Measurements from ENCODE around the gene ACOT6. TPM values are rescaled to one million over a fixed set of nuclear protein-coding genes. Genes with fewer than 3 reads are reported as not detected.
A peak's percentile ranks its signal among the peaks of the same experiment; 100 is the strongest.
"Not testable (repeated sequence)": the region's sequence is repeated elsewhere in the genome, so short reads cannot be mapped to it uniquely, and the experiment has no call there.

Gene ACOT6
- total RNA-seq, 1 experiment from 2014 or later, result not detected

- BruUV-seq (replicated peaks), result TSS peak; percentile 86
- H3K4me1 ChIP-seq (ENCODE audit: control insufficient read depth, insufficient read depth, low read length); H3K27me3 ChIP-seq (ENCODE audit: control insufficient read depth, insufficient read depth, low read length); H3K9me3 ChIP-seq (ENCODE audit: control insufficient read depth, insufficient read depth, low read depth, low read length); CTCF ChIA-PET; DNase-seq (ENCODE audit: low read depth, low spot score); intact Hi-C loops (cut with micrococcal nuclease; ENCODE audit: unreplicated experiment); H3K36me3 ChIP-seq (ENCODE audit: control insufficient read depth, insufficient read depth, low read length); in situ Hi-C loops (cut with HindIII; ENCODE audit: low pct_unique_long_range_greater_than_20kb, low sequenced_read_pairs): not testable (repeated sequence)
- peak within 1 kb of the TSS; percentile 54 to 67 for H3K4me3 ChIP-seq (ENCODE audit: low read depth in 2 of 2, low read length in 2 of 2)
- H3K27ac ChIP-seq (ENCODE audit: low read length), result peak within 1 kb of the TSS; percentile 88
- POLR2A ChIA-PET, result interaction anchor here (0.7 kb wide), 1 partner anchor 234 kb away, joined by 7 read pairs; no protein-coding TSS in a partner anchor
- ATAC-seq, result peak; percentile 88
- TF ChIP-seq POLR2AphosphoS5 (IDR thresholded peaks at IDR 0.05; ENCODE audit: low read depth, low read length), result peak; percentile 31; the same call in 1 of the 2 replicates
These were observed 42.9 kb upstream of the ACOT6 start, which contains the start of gene ACOT2 for GRCh38 chr14:73569185-73569958. TSS of gene ACOT2 (plus strand) at chr14:73569213. CDS start at chr14:73569241, 28 bp downstream.

GRCh38 chr14:73570913-73571312, 41.4 kb upstream of the ACOT6 start:
- POLR2A ChIA-PET; BruUV-seq (replicated peaks): not testable (repeated sequence)
- CTCF ChIA-PET, result interaction anchor here (0.6 to 1.2 kb wide), 6 partner anchors 12 to 465 kb away, joined by 4 to 7 read pairs (median 5); no protein-coding TSS in a partner anchor

DNA sequence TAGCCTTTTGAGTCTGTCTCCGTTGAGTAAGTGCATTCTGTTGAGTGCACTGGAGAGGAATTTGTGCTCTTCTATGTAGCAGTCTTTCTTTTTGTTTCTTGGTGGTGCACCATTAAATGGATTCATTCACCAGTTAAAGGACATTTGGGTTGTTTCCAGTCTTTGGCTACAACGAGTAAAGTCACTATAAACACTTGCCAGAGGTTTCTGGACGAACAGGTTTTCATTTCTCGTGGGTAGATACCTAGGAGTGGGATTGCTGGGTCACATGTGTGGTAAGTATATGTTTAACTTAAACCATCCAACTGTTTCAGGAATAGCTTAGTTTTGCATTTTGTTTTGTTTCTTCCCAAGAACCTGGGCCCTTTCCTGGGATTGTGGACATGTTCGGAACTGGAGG, 39.3 kb upstream of the ACOT6 start:
- H3K27me3 ChIP-seq (ENCODE audit: control insufficient read depth, insufficient read depth, low read length); H3K36me3 ChIP-seq (ENCODE audit: control insufficient read depth, insufficient read depth, low read length); H3K4me1 ChIP-seq (ENCODE audit: control insufficient read depth, insufficient read depth, low read length); H3K4me3 ChIP-seq (ENCODE audit: low read depth in 2 of 2, low read length in 2 of 2); CTCF ChIA-PET; H3K27ac ChIP-seq (ENCODE audit: low read length); H3K9me3 ChIP-seq (ENCODE audit: control insufficient read depth, insufficient read depth, low read depth, low read length); in situ Hi-C loops (cut with HindIII; ENCODE audit: low pct_unique_long_range_greater_than_20kb, low sequenced_read_pairs); DNase-seq (ENCODE audit: low read depth, low spot score); ATAC-seq; POLR2A ChIA-PET; BruUV-seq (replicated peaks); intact Hi-C loops (cut with micrococcal nuclease; ENCODE audit: unreplicated experiment): not testable (repeated sequence)

More at GRCh38 chr14:73570913-73571312, 41.4 kb upstream of the ACOT6 start:
- H3K4me3 ChIP-seq (ENCODE audit: low read depth in 2 of 2, low read length in 2 of 2), result peak overlapping the region; percentile 54 to 67; a peak in 3 of 4 replicates
- H3K27ac ChIP-seq (ENCODE audit: low read length); in situ Hi-C loops (cut with HindIII; ENCODE audit: low pct_unique_long_range_greater_than_20kb, low sequenced_read_pairs); DNase-seq (ENCODE audit: low read depth, low spot score); intact Hi-C loops (cut with micrococcal nuclease; ENCODE audit: unreplicated experiment); H3K9me3 ChIP-seq (ENCODE audit: control insufficient read depth, insufficient read depth, low read depth, low read length); H3K36me3 ChIP-seq (ENCODE audit: control insufficient read depth, insufficient read depth, low read length); H3K27me3 ChIP-seq (ENCODE audit: control insufficient read depth, insufficient read depth, low read length); H3K4me1 ChIP-seq (ENCODE audit: control insufficient read depth, insufficient read depth, low read length): not testable (repeated sequence)
- TF ChIP-seq, protein P1, sequence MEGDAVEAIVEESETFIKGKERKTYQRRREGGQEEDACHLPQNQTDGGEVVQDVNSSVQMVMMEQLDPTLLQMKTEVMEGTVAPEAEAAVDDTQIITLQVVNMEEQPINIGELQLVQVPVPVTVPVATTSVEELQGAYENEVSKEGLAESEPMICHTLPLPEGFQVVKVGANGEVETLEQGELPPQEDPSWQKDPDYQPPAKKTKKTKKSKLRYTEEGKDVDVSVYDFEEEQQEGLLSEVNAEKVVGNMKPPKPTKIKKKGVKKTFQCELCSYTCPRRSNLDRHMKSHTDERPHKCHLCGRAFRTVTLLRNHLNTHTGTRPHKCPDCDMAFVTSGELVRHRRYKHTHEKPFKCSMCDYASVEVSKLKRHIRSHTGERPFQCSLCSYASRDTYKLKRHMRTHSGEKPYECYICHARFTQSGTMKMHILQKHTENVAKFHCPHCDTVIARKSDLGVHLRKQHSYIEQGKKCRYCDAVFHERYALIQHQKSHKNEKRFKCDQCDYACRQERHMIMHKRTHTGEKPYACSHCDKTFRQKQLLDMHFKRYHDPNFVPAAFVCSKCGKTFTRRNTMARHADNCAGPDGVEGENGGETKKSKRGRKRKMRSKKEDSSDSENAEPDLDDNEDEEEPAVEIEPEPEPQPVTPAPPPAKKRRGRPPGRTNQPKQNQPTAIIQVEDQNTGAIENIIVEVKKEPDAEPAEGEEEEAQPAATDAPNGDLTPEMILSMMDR (IDR thresholded peaks at IDR 0.05), result peak; percentile 85
- ATAC-seq, result peak; percentile 84

DNA sequence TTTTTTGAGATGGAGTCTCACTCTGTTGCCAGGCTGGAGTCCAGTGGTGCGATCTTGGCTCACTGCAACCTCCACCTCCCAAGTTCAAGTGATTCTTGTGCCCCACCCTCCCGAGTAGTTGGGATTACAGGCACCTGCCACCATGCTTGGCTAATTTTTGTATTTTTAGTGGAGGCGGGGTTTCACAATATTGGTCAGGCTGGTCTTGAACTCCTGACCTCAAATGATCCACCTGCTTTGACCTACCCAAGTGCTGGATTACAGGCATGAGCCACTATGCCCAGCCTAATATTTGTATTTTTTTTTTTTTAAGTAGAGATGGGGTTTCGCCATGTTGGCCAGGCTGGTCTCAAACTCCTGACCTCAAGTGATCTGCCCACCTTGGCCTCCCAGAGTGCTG, 38.6 kb upstream of the ACOT6 start:
- POLR2A ChIA-PET, result not testable (repeated sequence)

GRCh38 chr14:73574251-73574650, 38.1 kb upstream of the ACOT6 start:
- in situ Hi-C loops (cut with HindIII; ENCODE audit: low pct_unique_long_range_greater_than_20kb, low sequenced_read_pairs); H3K27ac ChIP-seq (ENCODE audit: low read length); H3K36me3 ChIP-seq (ENCODE audit: control insufficient read depth, insufficient read depth, low read length); H3K27me3 ChIP-seq (ENCODE audit: control insufficient read depth, insufficient read depth, low read length); H3K9me3 ChIP-seq (ENCODE audit: control insufficient read depth, insufficient read depth, low read depth, low read length); intact Hi-C loops (cut with micrococcal nuclease; ENCODE audit: unreplicated experiment); BruUV-seq (replicated peaks); ATAC-seq; CTCF ChIA-PET; H3K4me3 ChIP-seq (ENCODE audit: low read depth in 2 of 2, low read length in 2 of 2); H3K4me1 ChIP-seq (ENCODE audit: control insufficient read depth, insufficient read depth, low read length); POLR2A ChIA-PET; DNase-seq (ENCODE audit: low read depth, low spot score): not testable (repeated sequence)

More for the DNA sequence above, 38.6 kb upstream of the ACOT6 start:
- in situ Hi-C loops (cut with HindIII; ENCODE audit: low pct_unique_long_range_greater_than_20kb, low sequenced_read_pairs); ATAC-seq; H3K4me1 ChIP-seq (ENCODE audit: control insufficient read depth, insufficient read depth, low read length); DNase-seq (ENCODE audit: low read depth, low spot score); H3K9me3 ChIP-seq (ENCODE audit: control insufficient read depth, insufficient read depth, low read depth, low read length); CTCF ChIA-PET; H3K4me3 ChIP-seq (ENCODE audit: low read depth in 2 of 2, low read length in 2 of 2); BruUV-seq (replicated peaks); H3K36me3 ChIP-seq (ENCODE audit: control insufficient read depth, insufficient read depth, low read length); H3K27me3 ChIP-seq (ENCODE audit: control insufficient read depth, insufficient read depth, low read length); H3K27ac ChIP-seq (ENCODE audit: low read length); intact Hi-C loops (cut with micrococcal nuclease; ENCODE audit: unreplicated experiment): not testable (repeated sequence)

All from Panc1 (cell line).